GM12878 (cell line): Measurements from ENCODE around the gene VIL1. TPM values are rescaled to one million over a fixed set of nuclear protein-coding genes. Genes with fewer than 3 reads are reported as not detected.

Source experiments
- BACH1 ChIP-seq: fragments of 450-650 bp; IDR thresholded peaks from 2 replicates; pipeline ENCODE4 v1.6.1; 2017; ENCODE audit warnings: mild to moderate bottlenecking, borderline replicate concordance
- BMI1 ChIP-seq: fragments of 450-650 bp; IDR thresholded peaks from 2 replicates; pipeline ENCODE4 v1.6.1; 2016; ENCODE audit warnings: mild to moderate bottlenecking, moderate library complexity, borderline replicate concordance
- CEBPB ChIP-seq, 2 experiments: fragments of 150-350 bp in 1 of 2; IDR thresholded peaks; 2 replicates each; pipeline ENCODE4 v1.6.1; 2012 to 2014; ENCODE audit warnings: low read depth in 2 of 2, low read length in 2 of 2, borderline replicate concordance in 1 of 2, inconsistent platforms in 1 of 2
- CREB1 ChIP-seq: IDR thresholded peaks from 2 replicates; pipeline ENCODE4 v1.6.1; 2012; ENCODE audit warnings: low read depth, mild to moderate bottlenecking, inconsistent platforms
- EZH2 ChIP-seq: IDR thresholded peaks from 2 replicates; pipeline ENCODE4 v1.6.1; 2012; ENCODE audit warnings: low read depth, mild to moderate bottlenecking, control low read depth, inconsistent platforms, low read length, borderline replicate concordance; ENCODE audit not compliant: control insufficient read depth
- FOXK2 ChIP-seq: fragments of 450-650 bp; IDR thresholded peaks from 2 replicates; pipeline ENCODE4 v1.6.1; 2017; ENCODE audit warnings: mild to moderate bottlenecking, moderate library complexity
- HDAC6 ChIP-seq: fragments of 200-600 bp; sonication (generic); IDR thresholded peaks from one replicate; pipeline ENCODE4 v1.8.0; 2017; ENCODE audit warnings: antibody characterized with exemption; ENCODE audit not compliant: unreplicated experiment
- IKZF2 ChIP-seq, 2 experiments: fragments of 450-650 bp; IDR thresholded peaks; 2 replicates each; pipeline ENCODE4 v1.6.1; 2017; ENCODE audit warnings: mild to moderate bottlenecking in 2 of 2, moderate library complexity in 2 of 2
- IRF4 ChIP-seq: IDR thresholded peaks from 2 replicates; pipeline ENCODE4 v1.6.1; 2011; ENCODE audit warnings: low read depth, low read length
- MLLT1 ChIP-seq: fragments of 450-650 bp; IDR thresholded peaks from 2 replicates; pipeline ENCODE4 v1.6.1; 2016; ENCODE audit warnings: mild to moderate bottlenecking
- NKRF ChIP-seq: fragments of 450-650 bp; conservative IDR thresholded peaks from 2 replicates; pipeline ENCODE4 v1.6.1; 2017; ENCODE audit warnings: mild to moderate bottlenecking, moderate library complexity
- NR2C1 ChIP-seq: fragments of 450-650 bp; IDR thresholded peaks from 2 replicates; pipeline ENCODE4 v1.6.1; 2017; ENCODE audit warnings: antibody characterized with exemption, mild to moderate bottlenecking, moderate library complexity
- NR2C2 ChIP-seq: IDR thresholded peaks from 2 replicates; pipeline ENCODE4 v1.6.1; 2011; ENCODE audit warnings: borderline replicate concordance, low read depth; ENCODE audit not compliant: control insufficient read depth, insufficient read length
- PAX5 ChIP-seq: IDR thresholded peaks from 2 replicates; pipeline ENCODE4 v1.6.1; 2011; ENCODE audit warnings: low read depth, low read length, borderline replicate concordance
- PAX8 ChIP-seq: fragments of 450-650 bp; IDR thresholded peaks from 2 replicates; pipeline ENCODE4 v1.6.1; 2017; ENCODE audit warnings: mild to moderate bottlenecking, moderate library complexity
- POLR2AphosphoS2 ChIP-seq: IDR thresholded peaks from 2 replicates; pipeline ENCODE4 v1.6.1; 2011; ENCODE audit warnings: low read depth, mild to moderate bottlenecking, low read length, improper control_type of control experiment, moderate library complexity
- RAD21 ChIP-seq: IDR thresholded peaks from 2 replicates; pipeline ENCODE4 v1.6.1; 2011; ENCODE audit warnings: mild to moderate bottlenecking, low read depth, low read length, moderate library complexity; ENCODE audit not compliant: insufficient read depth
- RB1 ChIP-seq: fragments of 450-650 bp; formaldehyde crosslinking; IDR thresholded peaks from 2 replicates; pipeline ENCODE4 v1.6.1; 2017; ENCODE audit warnings: mild to moderate bottlenecking, borderline replicate concordance
- REST ChIP-seq: IDR thresholded peaks from 2 replicates; pipeline ENCODE4 v1.6.1; 2012; ENCODE audit warnings: mild to moderate bottlenecking, low read depth, low read length
- SMAD5 ChIP-seq: IDR thresholded peaks from 2 replicates; pipeline ENCODE4 v1.6.1; 2016; ENCODE audit warnings: antibody characterized with exemption, low read depth
- STAT1 ChIP-seq: fragments of 450-650 bp; conservative IDR thresholded peaks from 2 replicates; pipeline ENCODE4 v1.6.1; 2014; ENCODE audit warnings: antibody characterized with exemption, mild to moderate bottlenecking
- TARDBP ChIP-seq: IDR thresholded peaks from 2 replicates; pipeline ENCODE4 v1.6.1; 2016; ENCODE audit warnings: borderline replicate concordance
- TBL1XR1 ChIP-seq: IDR thresholded peaks from 2 replicates; pipeline ENCODE4 v1.6.1; 2012; ENCODE audit warnings: low read depth, low read length, improper control_type of control experiment
- ZNF622 ChIP-seq: fragments of 450-650 bp; IDR thresholded peaks from 2 replicates; pipeline ENCODE4 v1.6.1; 2017; ENCODE audit warnings: mild to moderate bottlenecking, inconsistent platforms
- ZSCAN29 ChIP-seq: fragments of 450-650 bp; IDR thresholded peaks from 2 replicates; pipeline ENCODE4 v1.6.1; 2017; ENCODE audit warnings: mild to moderate bottlenecking, moderate library complexity
- polyA plus RNA-seq, 11 experiments: library from polyadenylated mRNA; depleted of rRNA in 4 of 11; unstranded in 6 of 11; stranded (reverse) in 5 of 11; fragments of >200 nt; fragmentation: Nextera tagmentation in 4 of 11; fragmentation: Illumina TruSeq in 1 of 11; extraction: Ambion mirVana in 4 of 11; extraction: Trizol in 1 of 11; gene quantifications; 1 replicate in 1 of 11; 2 replicates in 10 of 11; pipeline versions ENCODE4 v1.2.1 to v1.2.3, GENCODE V29; 2011 to 2016; ENCODE audit warnings: inconsistent platforms in 2 of 11, missing spikeins in 2 of 11, low read depth in 1 of 11
- total RNA-seq, 4 experiments: library from RNA; depleted of rRNA in 3 of 4; stranded (reverse); fragments of >200 nt in 3 of 4; fragmentation: Illumina TruSeq in 1 of 4; extraction: Trizol in 1 of 4; gene quantifications; 2 replicates each; pipeline versions ENCODE4 v1.2.1 to v1.2.3, GENCODE V29; 2013 to 2021

VIL1 gene
- total and polyA plus RNA-seq, 10 of the 15 experiments (the other 5 are each of a cell fraction or from before 2014, with no cell fraction given), result 0.03 to 1.9 (median 0.33) TPM

GRCh38 chr2:218398437-218399390 is 20.2 kb upstream of the VIL1 start (continued):
- TF ChIP-seq REST (no peak), POLR2AphosphoS2 (0 out of 2 replicates have a peak, but pooled peaks have one; percentile 55), NKRF (no peak), FOXK2 (no peak), STAT1 (no peak), PAX8 (no peak), HDAC6 (no peak), EZH2 (no peak), SMAD5 (no peak), NR2C1 (0 out of 2 replicates have a peak, but pooled peaks have one; percentile 12), PAX5 (no peak), BMI1 (no peak), CEBPB (IDR thresholded peaks at IDR 0.05; ENCODE audit: borderline replicate concordance in 1 of 2, low read depth in 2 of 2, low read length in 2 of 2) (no peak), ZNF622 (no peak), TBL1XR1 (no peak), TARDBP (no peak), IKZF2 (IDR thresholded peaks at IDR 0.05) (peak in 1 of 2 experiments; percentile 9; a peak in 2 of 4 replicates), NR2C2 (no peak), ZSCAN29 (no peak), BACH1 (no peak; the same call in 1 of the 2 replicates), RB1 (no peak), RAD21 (no peak), CREB1 (0 out of 2 replicates have a peak, but pooled peaks have one; percentile 18), IRF4 (no peak), MLLT1 (peak; percentile 69; the same call in 1 of the 2 replicates)
